Gastrocnemius medialis (tissue), 4 donors: Measurements from ENCODE around the gene RHEX. TPM values are rescaled to one million over a fixed set of nuclear protein-coding genes. Genes with fewer than 3 reads are reported as not detected.

Experiments
- ATAC-seq, 2 donors: fragments of 150-250 bp; one replicate each; pipeline ENCODE4 v1.9.1; 2016
- DNase-seq, 2 donors: peaks; one replicate each; pipeline ENCODE4 v3.0.0-alpha.2; 2019
- H3K27ac ChIP-seq, 4 donors: fragments of 200-600 bp; sonication (generic); 1 replicate in 1 of 4; 2 replicates in 3 of 4; pipeline ENCODE4 v1.5.1; 2016 to 2018; ENCODE audit warnings: mild to moderate bottlenecking in 2 of 4, moderate library complexity in 1 of 4
- H3K27me3 ChIP-seq, 3 donors: fragments of 200-600 bp; sonication (generic) in 2 of 3; 1 replicate in 1 of 3; 2 replicates in 2 of 3; pipeline versions ENCODE4 v1.5.1 to v1.6.0; 2016 to 2019; ENCODE audit warnings: mild to moderate bottlenecking in 1 of 3, moderate library complexity in 1 of 3
- H3K36me3 ChIP-seq, 2 donors: fragments of 200-600 bp; sonication (generic) in 1 of 2; one replicate each; pipeline ENCODE4 v1.5.1; 2017 to 2018
- H3K4me1 ChIP-seq, 2 donors: fragments of 200-600 bp; sonication (generic) in 1 of 2; one replicate each; pipeline ENCODE4 v1.5.1; 2016 to 2017; ENCODE audit warnings: mild to moderate bottlenecking in 2 of 2
- H3K4me3 ChIP-seq, 4 donors: fragments of 200-600 bp; sonication (generic) in 3 of 4; 1 replicate in 1 of 4; 2 replicates in 3 of 4; pipeline ENCODE4 v1.5.1; 2016 to 2019; ENCODE audit warnings: mild to moderate bottlenecking in 2 of 4
- H3K9me3 ChIP-seq, 3 donors: fragments of 200-600 bp; sonication (generic) in 2 of 3; 1 replicate in 1 of 3; 2 replicates in 2 of 3; pipeline ENCODE4 v1.5.1; 2016 to 2019
- CTCF ChIP-seq, 5 experiments: fragments of 450-650 bp in 3 of 5; fragments of 200-600 bp in 2 of 5; sonication (generic) in 2 of 5; IDR thresholded peaks in 4 of 5; conservative IDR thresholded peaks in 1 of 5; 1 replicate in 4 of 5; 2 replicates in 1 of 5; pipeline ENCODE4 v1.5.1; 2016 to 2019; ENCODE audit warnings: antibody characterized with exemption in 5 of 5, mild to moderate bottlenecking in 3 of 5, moderate library complexity in 3 of 5
- POLR2A ChIP-seq, 2 donors: fragments of 450-650 bp; IDR thresholded peaks; one replicate each; pipeline ENCODE4 v1.6.1; 2017; ENCODE audit warnings: antibody characterized with exemption in 2 of 2, mild to moderate bottlenecking in 2 of 2, moderate library complexity in 2 of 2
- in situ Hi-C, 4 donors: fragments of 200-750 bp; cut with MboI; loops; one replicate each; pipeline versions ENCODE4 v1.15.0 to v1.8.0; 2017; ENCODE audit warnings: low sequenced_read_pairs in 4 of 4
- intact Hi-C: fragments of 100-400 bp; cut with DNase I; formaldehyde crosslinking; loops from one replicate; pipeline ENCODE4 v1.15.1; 2023; ENCODE audit warnings: low total_unique reads
- total RNA-seq, 4 donors: library from RNA; depleted of rRNA; stranded (reverse); fragments of >200 nt; gene quantifications; one replicate each; pipeline versions ENCODE4 v1.1.0 to v1.2.3, GENCODE V29; 2016

The RHEX gene
- total RNA-seq, 4 donors from 2014 or later = not detected

- intact Hi-C loops (no loop called here), in situ Hi-C loops (loop anchor here in 1 of 4 donors (5.0 kb wide), 1 partner anchor 77 kb away; no protein-coding TSS in a partner anchor)
- Histone ChIP-seq H3K4me1 (no peaks in the 10 kb centered on the region), H3K4me3 (no peak overlapping the region), H3K27me3 (no peaks in the 10 kb centered on the region), H3K36me3 (no peaks in the 10 kb centered on the region), H3K27ac (no peak overlapping the region), H3K9me3 (no peaks in the 10 kb centered on the region)
- ATAC-seq = no peak
- TF ChIP-seq CTCF (IDR thresholded peaks at IDR 0.05 in 4 of 5, conservative IDR thresholded peaks at IDR 0.05 in 1 of 5) (no peak), POLR2A (IDR thresholded peaks at IDR 0.05) (no peak)
- DNase-seq = no peak
These were observed 27.6 kb upstream of the RHEX start for GRCh38 chr1:206025283-206025820.

- intact Hi-C loops = no loop called here
- ATAC-seq = peak; percentile 36 to 60
- no peaks in the 10 kb centered on the region for H3K36me3 ChIP-seq
- peak in 1 of 2 donors; percentile 49 for DNase-seq
- no peaks in the 10 kb centered on the region for H3K4me1 ChIP-seq
- H3K9me3 ChIP-seq = no peaks in the 10 kb centered on the region
- H3K27ac ChIP-seq = no peak overlapping the region
- no peaks in the 10 kb centered on the region for H3K27me3 ChIP-seq
- in situ Hi-C loops = loop anchor here in 1 of 4 donors (5.0 kb wide), 1 partner anchor 73 kb away; no protein-coding TSS in a partner anchor
- H3K4me3 ChIP-seq = no peak overlapping the region
- TF ChIP-seq POLR2A (IDR thresholded peaks at IDR 0.05) (no peak), CTCF (IDR thresholded peaks at IDR 0.05 in 4 of 5, conservative IDR thresholded peaks at IDR 0.05 in 1 of 5) (no peak)
These were observed 23.5 kb upstream of the RHEX start for GRCh38 chr1:206029484-206029883.

- Histone ChIP-seq H3K9me3 (no peaks in the 10 kb centered on the region), H3K27me3 (no peaks in the 10 kb centered on the region), H3K4me3 (no peak overlapping the region), H3K36me3 (no peaks in the 10 kb centered on the region), H3K4me1 (no peaks in the 10 kb centered on the region), H3K27ac (no peak overlapping the region)
- in situ Hi-C loops = no loop called here
- intact Hi-C loops = loop anchor here (5.0 kb wide), 1 partner anchor 77 kb away; no protein-coding TSS in a partner anchor
- no peak for ATAC-seq
- no peak for DNase-seq
- TF ChIP-seq CTCF (IDR thresholded peaks at IDR 0.05 in 4 of 5, conservative IDR thresholded peaks at IDR 0.05 in 1 of 5) (no peak), POLR2A (IDR thresholded peaks at IDR 0.05) (no peak)
These were observed 22.8 kb upstream of the RHEX start for GRCh38 chr1:206030191-206030590.

GRCh38 chr1:206030714-206031113, 22.3 kb upstream of the RHEX start:
- no peak overlapping the region for H3K4me3 ChIP-seq
- no peaks in the 10 kb centered on the region for H3K27me3 ChIP-seq
- H3K9me3 ChIP-seq = no peaks in the 10 kb centered on the region
- peak in 1 of 2 donors; percentile 71 for ATAC-seq
- no peak overlapping the region for H3K27ac ChIP-seq
- peak; percentile 23 to 28 for DNase-seq
- in situ Hi-C loops = no loop called here
- no peaks in the 10 kb centered on the region for H3K4me1 ChIP-seq
- TF ChIP-seq POLR2A (IDR thresholded peaks at IDR 0.05) = no peak
- peak in 3 of 5 experiments; percentile 26 to 53 (median 49) for TF ChIP-seq CTCF (IDR thresholded peaks at IDR 0.05 in 4 of 5, conservative IDR thresholded peaks at IDR 0.05 in 1 of 5)
- intact Hi-C loops = loop anchor here (5.0 kb wide), 1 partner anchor 77 kb away; no protein-coding TSS in a partner anchor
- H3K36me3 ChIP-seq = no peaks in the 10 kb centered on the region
